HG03103 (cell line): ENCODE data around the gene CLTA.
A peak's percentile ranks its signal among the peaks of the same experiment; 100 is the strongest.
"Not testable (repeated sequence)": the region's sequence is repeated elsewhere in the genome, so short reads cannot be mapped to it uniquely, and the experiment has no call there.

Experiments
- ATAC-seq: cut with Tn5 transposase; IDR thresholded peaks from one replicate; pipeline ENCODE4 v1.9.1; 2021; ENCODE audit warnings: low read depth; ENCODE audit not compliant: unreplicated experiment

The CLTA gene

DNA sequence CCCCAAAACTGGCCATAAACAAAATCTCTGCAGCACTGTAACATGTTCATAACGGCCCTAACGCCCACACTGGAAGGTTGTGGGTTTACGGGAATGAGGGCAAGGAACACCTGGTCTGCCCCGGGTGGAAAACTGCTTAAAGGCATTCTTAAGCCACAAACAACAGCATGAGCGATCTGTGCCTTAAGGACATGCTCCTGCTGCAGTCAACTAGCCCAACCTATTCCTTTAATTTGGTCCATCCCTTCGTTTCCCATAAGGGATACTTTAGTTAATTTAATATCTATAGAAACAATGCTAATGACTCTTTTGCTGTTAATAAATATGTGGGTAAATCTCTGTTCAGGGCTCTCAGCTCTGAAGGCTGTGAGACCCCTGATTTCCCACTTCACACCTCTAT is 10.5 kb upstream of the CLTA start:
- not testable (repeated sequence) for ATAC-seq

DNA sequence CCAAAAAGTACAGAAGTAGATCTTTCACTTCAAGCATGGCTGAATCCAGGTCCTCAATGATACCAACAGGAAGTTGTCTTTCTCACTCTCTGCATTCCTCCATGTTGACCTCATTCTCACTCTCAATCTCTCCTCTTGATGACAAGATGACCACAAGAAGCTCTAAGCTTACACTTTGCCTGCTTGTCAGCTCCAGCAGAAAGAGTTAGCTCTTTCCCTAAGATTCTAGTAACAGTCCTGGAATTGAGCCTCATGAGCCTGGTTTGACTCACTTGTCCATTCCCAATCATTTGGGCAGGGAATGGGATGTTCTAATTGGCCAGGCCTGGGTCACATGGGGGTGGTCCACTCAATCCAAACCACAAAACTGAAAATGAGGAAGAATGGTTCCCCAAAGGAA is 3.3 kb upstream of the CLTA start:
- ATAC-seq: no peak

GRCh38 chr9:36188212-36188611 is 2.5 kb upstream of the CLTA start:
- no peak for ATAC-seq

GRCh38 chr9:36189976-36190375 is 745 bp upstream of the CLTA start:
- ATAC-seq: no peak

DNA sequence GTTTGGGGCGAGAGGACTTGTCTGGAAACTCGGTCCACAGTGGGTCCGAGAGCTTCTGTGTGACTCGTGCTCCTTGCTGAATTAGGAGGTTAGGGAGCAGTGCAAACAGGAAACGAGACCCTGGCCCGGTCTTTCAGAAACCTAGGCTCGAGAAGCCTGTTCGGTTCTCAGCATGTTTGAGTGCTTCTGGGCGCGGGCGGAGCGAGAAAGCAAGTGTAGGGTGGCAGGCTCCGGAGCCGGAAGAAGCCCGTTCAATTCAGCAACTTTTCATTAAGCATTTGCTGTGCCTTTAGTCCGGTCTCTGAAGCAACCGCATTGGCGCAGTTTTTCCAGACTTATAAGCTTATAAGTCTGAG is 547 bp downstream of the CLTA start:
- peak; percentile 2 for ATAC-seq

DNA sequence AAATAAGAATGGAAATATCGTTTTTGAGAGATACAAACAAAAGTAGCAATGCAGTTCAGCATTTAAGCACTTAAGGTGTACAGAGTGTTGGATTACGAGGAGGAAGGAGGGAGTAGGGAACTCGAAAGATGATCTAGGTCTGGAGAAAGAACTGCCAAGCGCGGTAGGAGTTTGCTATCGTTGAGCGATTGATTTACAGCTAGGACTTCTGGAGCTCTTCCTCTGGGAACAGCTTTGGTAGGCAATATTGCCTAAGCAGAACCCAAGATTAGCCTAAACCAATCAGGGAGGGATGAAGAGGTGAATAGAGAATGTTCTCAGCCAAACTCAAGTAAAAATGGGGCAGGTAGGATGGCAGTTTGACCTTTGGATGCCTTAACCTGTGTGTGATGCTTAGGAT is 965 bp downstream of the CLTA start:
- ATAC-seq: no peak

DNA sequence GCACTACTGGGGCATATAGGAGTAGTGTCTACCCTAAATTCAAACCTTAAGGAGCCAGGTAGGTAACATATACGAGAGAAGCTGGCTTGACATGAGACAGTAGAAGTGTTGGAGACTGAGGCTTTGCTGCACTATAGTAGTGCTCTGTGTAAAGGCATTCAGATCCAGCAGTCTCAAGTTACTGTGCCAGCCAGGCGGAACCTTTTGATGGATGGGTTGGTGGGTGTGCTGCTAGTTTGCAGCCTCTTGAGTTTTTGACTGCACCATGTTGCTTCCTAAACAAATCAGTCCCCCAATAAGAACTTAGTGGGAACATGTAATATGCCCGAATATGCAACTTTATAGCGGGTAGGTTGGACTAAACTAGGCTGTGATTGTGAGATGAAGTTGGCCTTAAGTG is 1.5 kb downstream of the CLTA start:
- no peak for ATAC-seq

DNA sequence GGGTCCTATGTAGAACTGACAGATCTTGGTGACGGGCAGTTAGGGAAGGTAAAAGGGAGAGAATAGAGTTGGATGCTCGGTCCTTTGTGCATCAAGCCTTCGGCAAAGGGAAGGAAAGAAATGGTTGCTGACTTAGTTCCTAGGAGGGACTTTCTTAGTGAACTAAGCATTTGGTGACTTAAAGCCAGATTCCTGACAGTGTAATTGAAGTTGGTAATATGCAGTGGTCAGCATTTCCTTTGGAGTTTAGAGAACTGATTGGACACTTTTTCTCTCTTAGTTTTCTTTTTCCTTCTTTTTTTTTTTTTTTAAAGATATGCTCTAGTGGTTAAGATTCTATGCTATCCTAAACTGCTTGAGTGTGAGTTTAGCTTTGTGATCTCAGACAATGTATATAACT is 2.3 kb downstream of the CLTA start:
- no peak for ATAC-seq

- no peak for ATAC-seq
These were observed 3.7 kb downstream of the CLTA start for GRCh38 chr9:36194326-36195000.

- no peak for ATAC-seq
These were observed 14.3 kb downstream of the CLTA start for GRCh38 chr9:36204906-36205547.

GRCh38 chr9:36207016-36207415 is 16.3 kb downstream of the CLTA start:
- no peak for ATAC-seq

GRCh38 chr9:36207546-36208012 is 16.9 kb downstream of the CLTA start:
- ATAC-seq: no peak

- ATAC-seq: no peak
These were observed 18.0 kb downstream of the CLTA start for GRCh38 chr9:36208521-36209253.

- no peak for ATAC-seq
These were observed 20.0 kb downstream of the CLTA start for GRCh38 chr9:36210722-36211121.

- no peak for ATAC-seq
These were observed 20.8 kb downstream of the CLTA start for GRCh38 chr9:36211510-36211909.

GRCh38 chr9:36213387-36213786 is 22.7 kb downstream of the CLTA start:
- no peak for ATAC-seq

DNA sequence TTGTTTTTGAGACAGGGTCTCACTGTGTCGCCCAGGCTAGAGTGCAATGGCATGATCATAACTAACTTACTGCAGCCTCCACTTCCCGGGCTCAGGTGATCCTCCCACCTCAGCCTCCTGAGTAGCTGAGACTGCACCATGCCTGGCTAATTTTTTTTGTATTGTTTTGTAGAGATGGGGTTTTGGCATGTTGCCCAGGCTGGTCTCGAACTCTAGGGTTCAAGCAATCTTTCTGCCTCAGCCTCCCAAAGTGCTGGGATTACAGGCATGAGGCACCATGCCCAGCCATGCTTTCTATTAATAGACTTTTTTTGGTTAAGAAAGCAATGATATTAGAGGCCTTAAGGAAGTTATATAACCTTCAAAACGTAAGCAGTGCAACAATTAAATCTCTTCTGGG is 23.3 kb downstream of the CLTA start:
- ATAC-seq: no peak

DNA sequence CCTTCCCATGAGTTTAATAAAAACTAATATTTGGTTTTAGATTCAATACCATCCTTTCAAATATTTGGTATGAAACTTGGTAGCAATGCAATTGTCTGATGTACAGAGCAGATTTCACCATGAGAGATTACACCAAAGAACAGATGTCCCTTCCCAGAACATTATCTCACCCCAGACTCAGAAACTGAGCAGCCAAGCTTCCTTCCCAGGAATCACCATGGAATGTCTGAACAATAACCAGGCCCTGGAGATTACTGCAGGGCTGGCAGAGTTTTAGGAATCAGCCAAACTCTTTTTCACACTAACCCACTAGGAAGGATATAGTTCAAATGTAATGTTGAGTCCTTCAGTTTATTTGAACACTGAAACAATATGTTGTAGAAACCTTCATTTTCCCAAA is 23.9 kb downstream of the CLTA start:
- ATAC-seq: no peak

- ATAC-seq: no peak
These were observed 26.7 kb downstream of the CLTA start for GRCh38 chr9:36217256-36217968.

DNA sequence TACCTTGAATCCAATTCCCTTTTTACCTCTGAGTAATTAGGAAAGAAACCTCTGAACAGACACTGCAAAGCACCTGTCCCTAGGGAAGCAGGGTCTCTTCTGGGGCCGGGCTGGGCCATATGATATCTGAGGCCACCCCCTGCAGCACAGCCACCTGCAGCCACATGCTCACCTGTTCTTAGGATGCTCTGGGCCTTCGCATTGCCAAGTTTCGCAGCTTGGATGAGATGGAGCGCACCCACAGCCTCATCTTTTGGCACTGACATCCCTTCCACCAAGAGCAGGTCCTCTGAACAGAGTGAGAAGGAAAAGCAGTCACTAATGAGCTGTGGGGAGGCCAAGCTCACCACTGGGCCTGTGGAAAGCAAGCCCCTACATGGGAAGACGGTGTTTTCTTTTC is 27.3 kb downstream of the CLTA start:
- no peak for ATAC-seq

DNA sequence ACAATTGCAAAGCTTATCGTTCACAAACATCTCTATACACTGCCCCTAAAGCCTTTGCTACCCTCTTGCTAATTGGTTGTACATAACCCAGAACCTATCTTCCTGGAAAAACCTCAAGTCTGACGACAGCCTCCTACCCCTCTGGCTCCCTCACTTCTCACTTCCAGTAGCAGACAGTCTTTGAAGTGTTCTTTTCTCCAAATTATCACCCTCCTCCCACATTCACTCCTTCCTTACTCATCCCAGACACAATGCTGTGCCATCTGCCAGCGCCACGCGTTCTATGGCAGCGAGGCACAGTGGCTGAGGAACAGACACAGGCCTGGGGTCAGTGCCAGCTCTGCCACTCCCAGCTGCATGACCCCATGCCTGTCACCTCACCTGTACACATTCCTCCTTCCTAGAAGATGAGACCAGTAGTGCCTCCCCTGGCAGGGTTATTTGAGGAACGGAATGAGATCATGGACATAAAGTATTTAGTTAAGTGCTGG is 27.7 kb downstream of the CLTA start:
- no peak for ATAC-seq
